NB4 (cell line): Measurements from ENCODE around the gene TUBB3.

Source experiments
- CTCF ChIP-seq: IDR thresholded peaks from one replicate; pipeline ENCODE4 v1.5.1; 2012; ENCODE audit warnings: low read depth, low read length
- MAX ChIP-seq: IDR thresholded peaks from 2 replicates; pipeline ENCODE4 v1.6.1; 2011; ENCODE audit warnings: low read depth, low read length
- MYC ChIP-seq: IDR thresholded peaks from 2 replicates; pipeline ENCODE4 v1.6.1; 2011; ENCODE audit warnings: low read depth, low read length
- POLR2A ChIP-seq: IDR thresholded peaks from 2 replicates; pipeline ENCODE4 v1.6.1; 2011; ENCODE audit warnings: mild to moderate bottlenecking; ENCODE audit not compliant: insufficient read length; ENCODE audit errors: extremely low read depth

- TF ChIP-seq CTCF, result no peak
- TF ChIP-seq POLR2A, result no peak
- no peak for TF ChIP-seq MAX
- no peak for TF ChIP-seq MYC
Measured at GRCh38 chr16:89898201-89898967, 24.8 kb upstream of the TUBB3 start.
